Measurements from ENCODE around the gene RFX3.
"Not testable (repeated sequence)": the region's sequence is repeated elsewhere in the genome, so short reads cannot be mapped to it uniquely, and the experiment has no call there.

RFX3 gene

GRCh38 chr9:3342159-3342777, 183.5 kb downstream of the RFX3 start:
- peak; percentile 57 for DNase-seq

DNA sequence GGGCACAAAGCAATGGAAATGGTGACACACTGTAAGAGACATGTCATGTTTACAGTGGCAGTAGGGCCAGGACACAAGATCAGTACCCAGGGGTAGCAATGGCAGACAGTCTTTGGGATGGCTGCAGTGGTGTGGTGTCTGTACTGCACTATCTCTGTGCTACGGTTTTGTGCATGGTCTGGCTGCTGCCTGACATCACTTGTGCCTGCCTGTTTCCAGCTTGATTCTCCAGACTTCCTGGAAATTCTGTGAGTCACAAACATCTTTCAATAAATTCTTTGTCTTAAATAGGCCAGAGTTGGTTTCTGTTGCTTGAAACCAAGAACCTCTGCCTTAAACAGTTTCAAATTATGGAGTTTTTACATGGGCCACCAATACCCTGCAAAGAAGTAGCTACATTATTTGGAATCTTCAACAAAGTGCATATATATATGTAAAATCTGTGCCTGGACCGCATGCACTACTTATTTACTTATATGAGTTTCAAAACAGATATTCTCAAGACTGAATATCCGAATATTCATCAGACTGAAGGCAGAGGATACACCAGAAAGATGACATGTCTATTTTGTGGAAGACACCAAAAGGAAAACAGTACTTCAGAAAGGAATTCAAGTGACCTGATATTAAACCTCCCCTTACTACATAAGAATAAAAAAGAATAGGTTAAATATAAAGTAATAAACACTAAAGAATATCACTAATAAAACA, 188.1 kb downstream of the RFX3 start:
- DNase-seq, result no peak

- DNase-seq, result no peak
Observed at GRCh38 chr9:3336951-3337350, 188.8 kb downstream of the RFX3 start.

DNA sequence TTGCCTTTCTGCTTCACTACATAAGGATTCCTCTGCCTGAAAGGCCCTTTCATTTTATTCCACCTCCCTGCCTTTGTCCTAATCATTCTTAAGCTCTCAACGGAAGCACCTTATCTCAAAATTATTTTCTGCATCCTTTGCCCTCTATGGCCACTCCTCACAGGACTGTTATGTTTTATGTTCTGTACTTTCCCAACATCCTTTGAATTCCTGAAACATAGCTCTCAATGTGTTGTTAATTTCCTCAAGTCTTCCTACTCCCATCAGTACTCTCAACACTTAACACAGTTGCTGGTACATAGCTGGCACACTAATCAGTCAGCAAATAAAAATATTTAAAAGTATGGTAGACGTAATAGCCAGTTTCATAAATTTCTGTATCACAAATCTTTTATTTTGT, 193.0 kb downstream of the RFX3 start:
- no peak for DNase-seq

DNA sequence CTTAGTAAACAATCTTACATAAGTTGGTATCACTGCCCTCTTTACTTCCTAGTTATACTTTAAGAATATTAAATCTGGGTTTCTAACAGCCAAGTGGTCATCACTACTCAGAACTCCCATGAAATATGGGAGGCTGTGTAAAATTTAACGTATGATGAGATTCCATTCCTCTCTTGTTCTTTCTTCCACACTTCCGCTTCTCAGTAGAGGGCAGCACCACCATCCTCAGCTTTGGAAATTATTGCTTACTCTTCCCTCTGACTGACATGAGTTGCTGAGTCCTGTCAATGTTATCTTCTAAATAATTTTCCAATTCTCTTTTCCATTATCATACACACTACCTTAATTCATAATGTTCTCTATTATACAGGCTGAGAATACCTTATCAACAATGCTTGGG, 194.0 kb downstream of the RFX3 start:
- DNase-seq, result peak; percentile 24

GRCh38 chr9:3330792-3331420, 194.9 kb downstream of the RFX3 start:
- no peak for DNase-seq

DNA sequence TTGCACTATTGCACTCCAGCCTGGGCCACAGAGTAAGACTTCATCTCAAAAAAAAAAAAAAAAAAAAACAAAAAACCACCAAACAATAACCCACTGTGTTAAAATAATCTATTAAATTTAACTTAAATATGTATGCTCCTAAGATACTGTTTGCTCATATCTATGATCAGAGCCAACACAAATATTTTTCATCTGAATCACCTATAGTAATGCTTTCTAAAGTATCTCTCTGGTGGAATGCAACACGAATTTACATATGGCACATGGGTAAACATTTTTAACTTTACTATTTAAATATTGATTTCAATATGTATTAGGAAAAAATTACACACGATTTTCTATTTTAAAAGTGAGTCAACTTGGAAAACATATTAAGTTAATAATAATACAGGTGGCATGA, 196.4 kb downstream of the RFX3 start:
- no peak for DNase-seq

GRCh38 chr9:3323714-3324113, 202.1 kb downstream of the RFX3 start:
- no peak for DNase-seq

- no peak for DNase-seq
Observed at GRCh38 chr9:3321186-3321585, 204.6 kb downstream of the RFX3 start.

DNA sequence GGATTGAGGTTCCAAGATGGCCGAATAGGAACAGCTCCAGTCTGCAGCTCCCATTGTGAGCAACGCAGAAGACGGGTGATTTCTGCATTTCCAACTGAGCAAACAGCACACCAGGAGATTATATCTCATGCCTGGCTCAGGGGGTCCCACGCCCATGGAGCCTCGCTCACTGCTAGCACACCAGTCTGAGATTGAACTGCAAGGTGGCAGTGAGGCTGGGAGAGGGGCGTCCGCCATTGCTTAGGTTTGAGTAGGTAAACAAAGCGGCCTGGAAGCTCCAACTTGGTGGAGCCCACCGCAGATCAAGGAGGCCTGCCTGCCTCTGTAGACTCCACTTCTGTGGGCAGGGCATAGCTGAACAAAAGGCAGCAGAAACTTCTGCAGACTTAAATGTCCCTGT, 213.2 kb downstream of the RFX3 start:
- DNase-seq, result not testable (repeated sequence)

- no peak for DNase-seq
Observed at GRCh38 chr9:3308609-3309008, 217.2 kb downstream of the RFX3 start.

GRCh38 chr9:3304388-3304787, 221.4 kb downstream of the RFX3 start:
- peak; percentile 19 for DNase-seq

- DNase-seq, result peak; percentile 82
Observed at GRCh38 chr9:3299872-3300271, 225.9 kb downstream of the RFX3 start.

GRCh38 chr9:3296536-3296935, 229.3 kb downstream of the RFX3 start:
- no peak for DNase-seq

GRCh38 chr9:3292311-3292710, 233.5 kb downstream of the RFX3 start:
- DNase-seq, result no peak

- no peak for DNase-seq
Observed at GRCh38 chr9:3290231-3290840, 235.5 kb downstream of the RFX3 start.

GRCh38 chr9:3288686-3289085, 237.1 kb downstream of the RFX3 start:
- DNase-seq, result peak; percentile 58

- DNase-seq, result no peak
Observed at GRCh38 chr9:3285365-3286161, 240.2 kb downstream of the RFX3 start.

DNA sequence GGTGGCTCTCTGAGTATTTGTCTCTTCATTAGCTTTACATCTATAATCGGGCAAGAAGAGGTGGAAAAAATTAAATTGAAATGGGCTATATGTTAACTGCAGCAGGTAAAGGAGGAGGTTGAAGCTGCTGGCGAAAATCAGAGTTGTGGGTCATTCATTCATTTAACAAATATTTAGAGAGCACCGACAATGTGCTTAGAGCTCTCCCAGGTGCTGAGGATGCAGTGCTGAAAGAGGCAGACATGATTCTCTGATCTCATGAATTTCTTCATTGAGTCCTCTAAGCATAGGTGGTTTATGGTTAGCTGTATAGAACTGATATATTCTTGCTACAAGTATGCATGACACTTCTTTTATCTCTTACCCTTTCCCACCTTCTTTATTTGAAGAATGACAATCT, 243.4 kb downstream of the RFX3 start:
- DNase-seq, result no peak

DNA sequence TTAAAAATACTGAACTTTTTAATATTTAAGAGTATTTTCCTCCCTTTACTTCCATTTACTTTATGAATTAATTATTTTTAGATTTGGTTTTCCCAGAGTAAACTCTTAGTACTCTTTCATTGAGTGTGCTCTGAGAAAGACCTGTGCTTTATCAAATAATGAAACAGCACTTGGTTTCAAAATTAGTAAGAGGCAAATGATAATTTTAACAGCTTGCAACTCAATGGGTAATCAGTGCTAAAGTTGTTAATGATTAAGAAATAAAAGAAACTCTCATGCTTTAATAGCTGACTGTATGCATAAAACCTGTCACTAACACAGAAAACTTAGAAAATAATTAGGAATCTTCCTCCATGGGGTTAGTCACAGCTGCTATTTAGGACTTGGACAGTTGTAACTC, 244.4 kb downstream of the RFX3 start:
- no peak for DNase-seq

- no peak for DNase-seq
Observed at GRCh38 chr9:3277200-3277599, 248.6 kb downstream of the RFX3 start.

DNA sequence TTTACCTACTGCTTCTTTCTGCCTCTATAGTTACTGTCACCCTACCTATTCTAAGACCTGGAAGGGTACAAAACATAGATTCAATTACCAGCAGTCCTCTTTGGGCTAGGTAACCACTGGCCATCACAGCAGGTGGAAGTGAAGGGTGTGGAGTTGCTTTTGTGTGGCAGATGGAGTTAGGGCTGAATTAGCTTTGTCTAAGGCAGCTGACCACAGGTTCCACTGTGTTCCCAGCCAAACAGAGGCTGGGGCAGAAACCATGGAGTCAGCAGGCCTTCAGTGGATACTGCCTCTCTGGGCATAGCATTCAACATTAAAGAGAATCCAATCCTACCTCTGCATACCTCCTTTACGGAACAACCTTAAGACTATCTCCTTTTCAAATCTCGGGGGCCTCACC, 254.2 kb downstream of the RFX3 start:
- DNase-seq, result no peak

- DNase-seq, result no peak
Observed at GRCh38 chr9:3271157-3271556, 254.6 kb downstream of the RFX3 start.
